ENCODE data around the gene TRIM63.

- no peak for TF ChIP-seq CTCF (conservative IDR thresholded peaks at IDR 0.05)
- no peak for TF ChIP-seq EZH2 (IDR thresholded peaks at IDR 0.05; ENCODE audit: low read depth)
Observed at GRCh38 chr1:26109229-26110164, 42.1 kb upstream of the TRIM63 start.

Data from PC-9 (cell line).